Stimulated activated naive CD8-positive, alpha-beta T cell treated with anti-CD3 and anti-CD28 coated beads, Interleukin-15, Interleukin-2, amounts not matched to agents 100 U/mL and 50 U/mL, for 24 hours (primary cell): Measurements from ENCODE around the gene GPR151.

Source experiments
- ATAC-seq: fragments of 150-1000 bp; cut with Tn5 transposase; one replicate; pipeline ENCODE4 v1.10.0; 2021
- DNase-seq: peaks from one replicate; pipeline ENCODE4 v3.0.0; 2021

GPR151 gene

DNA sequence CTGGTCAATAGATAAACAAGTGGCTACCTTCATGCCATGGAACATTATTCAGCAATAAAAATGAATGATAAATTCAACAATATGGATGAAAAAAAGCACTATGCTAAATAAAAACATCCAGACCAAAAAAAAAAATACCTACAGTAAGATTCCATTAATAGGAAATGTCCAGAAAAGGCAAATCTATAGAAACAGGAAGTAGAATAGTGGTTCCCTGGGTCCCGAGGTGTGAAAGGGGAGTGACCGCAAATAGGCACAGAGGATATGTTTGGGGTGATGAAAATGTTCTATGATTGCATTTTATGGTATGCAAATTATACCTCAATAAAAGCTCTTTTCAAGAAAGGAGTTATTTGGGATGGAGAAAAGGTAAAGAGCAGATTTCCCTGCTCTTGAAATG lies 3.6 kb upstream of the GPR151 start:
- DNase-seq (no peak), ATAC-seq (no peak)

- ATAC-seq: no peak
Measured at GRCh38 chr5:146515473-146516150, 378 bp downstream of the GPR151 start.

GRCh38 chr5:146514575-146514974 lies 1.4 kb downstream of the GPR151 start:
- no peak for DNase-seq

More at GRCh38 chr5:146515473-146516150, 378 bp downstream of the GPR151 start:
- no peak for DNase-seq

GRCh38 chr5:146513462-146513861 lies 2.5 kb downstream of the GPR151 start:
- no peak for ATAC-seq

More at GRCh38 chr5:146514575-146514974, 1.4 kb downstream of the GPR151 start:
- ATAC-seq: no peak

GRCh38 chr5:146510559-146511125 lies 5.3 kb downstream of the GPR151 start:
- DNase-seq (no peak), ATAC-seq (no peak)

More at GRCh38 chr5:146513462-146513861, 2.5 kb downstream of the GPR151 start:
- DNase-seq: no peak

- DNase-seq (no peak), ATAC-seq (no peak)
Measured at GRCh38 chr5:146507428-146507827, 8.6 kb downstream of the GPR151 start.

GRCh38 chr5:146499680-146500079 lies 16.3 kb downstream of the GPR151 start:
- ATAC-seq (no peak), DNase-seq (no peak)

GRCh38 chr5:146494656-146495055 lies 21.3 kb downstream of the GPR151 start:
- ATAC-seq (no peak), DNase-seq (no peak)

GRCh38 chr5:146490089-146490843 lies 25.7 kb downstream of the GPR151 start:
- no peak for DNase-seq

DNA sequence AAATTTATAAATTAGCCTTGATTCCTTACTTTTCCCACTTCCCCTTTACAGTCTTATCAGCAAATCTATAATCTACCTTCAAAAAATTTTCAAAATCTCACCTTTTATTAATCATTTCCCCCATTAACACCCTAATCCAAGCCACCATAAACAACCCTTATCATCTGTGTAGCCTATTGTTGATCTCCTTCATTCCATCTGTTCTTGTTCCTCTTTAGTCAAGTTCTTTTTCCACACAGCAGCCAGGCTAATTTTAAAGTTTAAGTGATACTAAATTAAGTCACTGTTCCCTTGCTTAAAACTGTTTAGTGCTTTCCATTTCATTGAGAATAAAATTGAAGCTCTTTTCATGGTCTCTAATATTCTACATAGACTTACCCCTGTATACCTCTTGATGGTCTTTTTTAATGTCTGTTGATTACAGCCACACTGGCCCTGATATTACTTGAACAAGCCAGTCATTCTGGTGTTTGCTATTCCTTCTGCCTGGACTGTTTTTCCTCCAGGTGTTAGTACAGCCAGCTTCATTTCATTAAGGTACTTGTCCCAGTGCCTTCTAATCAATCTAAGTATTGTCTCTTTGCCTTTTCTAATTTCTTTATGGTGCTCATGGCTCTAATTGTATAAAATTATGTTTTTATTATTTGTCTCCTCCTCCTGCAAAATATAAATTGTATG lies 31.1 kb downstream of the GPR151 start:
- DNase-seq (no peak), ATAC-seq (no peak)

More at GRCh38 chr5:146490089-146490843, 25.7 kb downstream of the GPR151 start:
- ATAC-seq: no peak

DNA sequence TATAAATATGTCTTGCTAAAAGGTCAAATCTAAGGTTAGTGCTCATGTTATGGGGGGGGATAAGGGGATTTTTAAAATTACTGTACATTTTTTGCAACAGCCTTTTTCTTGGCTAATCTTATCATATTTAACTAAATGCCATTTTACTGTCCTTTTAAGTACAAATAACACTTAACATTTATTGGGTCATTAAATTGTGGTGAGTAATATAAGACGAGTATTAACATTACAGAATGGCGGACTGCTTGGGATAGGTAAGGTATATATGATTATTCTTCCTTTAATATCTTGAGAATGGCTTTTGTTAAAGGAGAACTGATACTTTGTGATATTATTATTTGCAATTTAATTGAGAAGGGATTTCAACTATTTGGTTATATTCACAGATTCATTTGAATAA lies 33.2 kb downstream of the GPR151 start:
- no peak for ATAC-seq
- no peak for DNase-seq

DNA sequence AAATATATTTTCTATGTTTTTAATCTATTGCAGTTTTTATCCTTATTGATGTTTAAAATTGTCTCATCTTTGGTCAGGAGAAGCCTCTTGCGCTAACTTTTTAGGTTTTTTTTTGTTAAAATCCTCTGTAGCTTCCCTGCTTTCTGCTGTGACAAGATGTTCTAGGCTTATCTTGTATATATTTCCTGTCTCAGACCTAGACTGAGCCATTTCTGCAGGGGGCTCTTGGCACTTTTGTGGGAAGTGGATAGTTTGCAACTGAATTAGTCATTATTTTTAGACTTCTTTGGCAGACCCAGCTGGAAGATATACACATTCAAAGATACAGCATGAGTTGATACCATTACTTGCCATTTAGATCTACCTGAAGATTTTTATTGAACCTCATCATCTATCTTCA lies 40.1 kb downstream of the GPR151 start:
- ATAC-seq (no peak), DNase-seq (no peak)

DNA sequence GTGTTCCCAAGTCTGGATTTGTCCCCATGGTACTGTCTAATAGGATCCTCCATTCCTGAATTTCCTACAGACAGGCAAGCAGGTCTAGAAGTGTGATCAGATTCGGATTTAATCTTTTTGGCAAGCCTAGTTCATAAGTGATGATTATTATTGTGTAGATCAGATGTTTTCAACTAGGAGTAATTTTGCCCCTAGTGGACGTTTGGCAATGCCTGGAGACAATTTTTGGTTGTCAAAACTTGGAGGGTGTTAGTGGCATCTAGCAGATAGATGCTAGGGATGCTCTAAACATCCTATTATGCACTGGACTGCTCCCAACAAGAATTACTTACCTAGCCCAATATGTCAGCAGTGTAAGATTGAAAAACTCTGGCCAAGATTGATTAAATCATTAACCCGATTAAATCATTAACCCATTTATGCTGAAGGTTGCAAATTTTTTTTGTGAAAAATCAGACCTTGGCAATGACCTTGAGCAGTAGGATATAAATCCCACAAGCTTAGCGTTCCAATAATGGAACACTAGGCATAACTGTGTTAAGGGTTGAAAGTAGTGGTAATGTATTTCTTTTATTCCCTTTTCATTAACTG lies 40.7 kb downstream of the GPR151 start:
- no peak for DNase-seq

GRCh38 chr5:146474065-146474464 lies 41.9 kb downstream of the GPR151 start:
- ATAC-seq (no peak), DNase-seq (no peak)

More for the DNA sequence above, 40.7 kb downstream of the GPR151 start:
- ATAC-seq: no peak

GRCh38 chr5:146467760-146468159 lies 48.2 kb downstream of the GPR151 start:
- DNase-seq (no peak), ATAC-seq (no peak)

- DNase-seq: no peak
- ATAC-seq: no peak
Measured at GRCh38 chr5:146466521-146467349, 49.3 kb downstream of the GPR151 start.

DNA sequence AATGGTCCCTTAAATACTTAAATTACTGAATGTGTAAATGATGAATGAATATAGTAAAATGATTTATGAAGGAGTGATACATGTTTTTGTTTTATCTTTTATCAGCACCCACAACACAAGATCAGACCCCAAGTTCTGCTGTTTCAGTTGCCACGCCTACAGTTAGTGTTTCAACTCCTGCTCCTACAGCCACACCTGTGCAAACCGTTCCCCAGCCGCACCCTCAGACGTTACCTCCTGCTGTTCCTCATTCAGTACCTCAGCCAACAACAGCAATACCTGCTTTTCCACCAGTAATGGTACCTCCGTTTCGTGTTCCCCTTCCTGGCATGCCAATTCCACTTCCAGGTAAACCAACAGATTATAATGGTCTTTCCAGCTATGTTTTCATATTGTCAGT lies 52.5 kb downstream of the GPR151 start:
- DNase-seq (no peak), ATAC-seq (no peak)
